Right cardiac atrium (tissue), 5 donors: ENCODE results near the gene PNMA8A. TPM values are rescaled to one million over a fixed set of nuclear protein-coding genes. Genes with fewer than 3 reads are reported as not detected.

ENCODE experiments used
- ATAC-seq, 2 donors: fragments of 200-7000 bp; cut with Tn5 transposase; one replicate each; pipeline versions ENCODE4 v1.8.0 to v1.9.1; 2020; ENCODE audit warnings: moderate library complexity in 2 of 2, mild to moderate bottlenecking in 1 of 2
- DNase-seq, 3 donors: peaks; one replicate each; pipeline ENCODE4 v3.0.0-alpha.2; 2020
- H3K27ac ChIP-seq: one replicate; pipeline ENCODE4 v1.5.1; 2013; ENCODE audit warnings: mild to moderate bottlenecking, low read length, control low read depth, moderate library complexity
- H3K27me3 ChIP-seq: one replicate; pipeline ENCODE4 v1.6.1; 2013; ENCODE audit not compliant: control insufficient read depth, insufficient read depth
- H3K4me1 ChIP-seq: one replicate; pipeline ENCODE4 v1.6.1; 2013; ENCODE audit warnings: low read length; ENCODE audit not compliant: control insufficient read depth, insufficient read depth
- H3K4me3 ChIP-seq: one replicate; pipeline ENCODE4 v1.5.1; 2013; ENCODE audit warnings: low read length, control low read depth
- H3K9me3 ChIP-seq: one replicate; pipeline ENCODE4 v1.6.1; 2013; ENCODE audit warnings: low read length; ENCODE audit not compliant: control insufficient read depth
- WGBS: extraction: QIAGEN DNeasy Blood & Tissue Kit; methylation state at CpG from one replicate; pipeline ENCODE4 v1.1.7; 2013; 5-methylcytosine and 5-hydroxymethylcytosine counted together
- intact Hi-C, 4 donors: fragments of 100-400 bp; cut with DNase I; formaldehyde crosslinking; loops; one replicate each; pipeline versions ENCODE4 v1.11.0 to v1.14.0; 2022 to 2023
- long read RNA-seq, 4 donors: library from polyadenylated mRNA; unstranded; transcript quantifications; one replicate each; pipeline ENCODE4 v2.0.0, GENCODE V29; 2020 to 2021
- polyA plus RNA-seq: library from polyadenylated mRNA; stranded (reverse); fragments of 200-250 nt; gene quantifications from one replicate; pipeline ENCODE4 v1.2.3, GENCODE V29; 2013
- total RNA-seq, 4 donors: library from RNA; stranded (reverse); fragmentation: NEBNext Ultra II Directional; extraction: Animal tissue kit (Norgen Biotek cat#: 25700); gene quantifications; one replicate each; pipeline ENCODE4 v1.2.1, GENCODE V29; 2021
- donor health status: healthy with polysubstance abuse.
- donor health status: DM: no; HTN: yes; CAD: no.
- donor health status: DM: no; HTN: no; CAD: no.
- donor health status: DM: no; HTN: yes; CAD: no; lungs with severe emphysema.
- donor health status: DM: yes; HTN: yes; CAD: no.

Gene PNMA8A, protein sequence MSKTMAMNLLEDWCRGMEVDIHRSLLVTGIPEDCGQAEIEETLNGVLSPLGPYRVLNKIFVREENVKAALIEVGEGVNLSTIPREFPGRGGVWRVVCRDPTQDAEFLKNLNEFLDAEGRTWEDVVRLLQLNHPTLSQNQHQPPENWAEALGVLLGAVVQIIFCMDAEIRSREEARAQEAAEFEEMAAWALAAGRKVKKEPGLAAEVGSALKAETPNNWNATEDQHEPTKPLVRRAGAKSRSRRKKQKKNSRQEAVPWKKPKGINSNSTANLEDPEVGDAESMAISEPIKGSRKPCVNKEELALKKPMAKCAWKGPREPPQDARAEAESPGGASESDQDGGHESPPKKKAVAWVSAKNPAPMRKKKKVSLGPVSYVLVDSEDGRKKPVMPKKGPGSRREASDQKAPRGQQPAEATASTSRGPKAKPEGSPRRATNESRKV
- 10 to 100 TPM; 15.7 to 29.8 (median 26.4) TPM for total RNA-seq
- polyA plus RNA-seq = 10.7 TPM
- long read RNA-seq, donor 1, transcript PNMA8A-201 (3 exons, 3,689 nt) = major isoform, 6 of 20 reads
- long read RNA-seq, donor 1, partial matches to known transcripts = 8 of 20 reads
- long read RNA-seq, donor 1, other reads (novel, unspliced or antisense) = 6 of 20 reads
- long read RNA-seq, donor 2, partial matches to known transcripts = 2 of 7 reads
- long read RNA-seq, donor 2, other reads (novel, unspliced or antisense) = 2 of 7 reads
- long read RNA-seq, donor 3, transcript PNMA8A-201 (3 exons, 3,689 nt) = major isoform, 11 of 26 reads
- long read RNA-seq, donor 3, partial matches to known transcripts = 9 of 26 reads
- long read RNA-seq, donor 3, other reads (novel, unspliced or antisense) = 6 of 26 reads
- long read RNA-seq, donor 4, partial matches to known transcripts = 5 of 8 reads
- long read RNA-seq, donor 4, other reads (novel, unspliced or antisense) = 1 of 8 reads

DNA sequence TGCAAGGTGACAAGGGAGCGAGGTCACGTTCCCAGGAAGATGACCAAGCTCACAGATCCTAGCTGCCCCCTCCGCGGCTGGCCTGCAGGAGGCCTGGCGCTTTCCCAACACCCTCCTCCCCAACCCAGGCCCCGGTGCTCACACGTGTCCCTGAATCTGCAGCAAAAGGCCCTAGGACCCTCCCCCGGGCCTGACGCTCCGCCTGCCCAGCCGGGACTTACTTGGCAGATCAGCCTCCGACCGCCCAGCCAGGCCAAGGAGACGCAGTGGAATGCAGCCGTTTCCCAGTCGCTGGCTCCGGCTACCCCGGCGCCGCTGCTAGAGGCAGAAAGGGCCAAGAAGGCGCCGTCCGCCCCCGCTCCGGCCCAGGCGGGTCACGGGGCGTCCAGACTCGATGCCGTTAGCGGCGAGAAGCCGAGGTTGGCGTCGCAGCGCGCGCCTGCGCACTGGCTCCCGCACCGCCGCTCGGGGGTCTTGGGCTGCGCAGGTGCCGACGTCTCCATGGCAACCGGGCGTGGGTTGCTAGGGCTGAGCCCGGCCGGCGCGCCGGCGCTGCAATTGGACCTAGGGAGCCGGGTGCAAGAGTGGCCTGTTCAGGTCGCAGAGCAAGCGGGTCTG is at the start of gene PNMA8A:
Gene PNMA8A (minus strand): TSS at position 448 of the 618 bp plus-strand sequence. CDS start 528 bp downstream, outside the sequence.
- ATAC-seq = peak; percentile 93 to 94
- intact Hi-C loops = no loop called here
- no peaks in the 10 kb centered on the region for H3K27me3 ChIP-seq
- peak within 1 kb of the TSS; percentile 34 for H3K27ac ChIP-seq
- no peaks in the 10 kb centered on the region for H3K4me1 ChIP-seq
- peak; percentile 91 to 96 (median 96) for DNase-seq
- 3% methylated on average over 57 of the region's 57 CpGs for WGBS
- peak within 1 kb of the TSS; percentile 24 for H3K4me3 ChIP-seq
- no peaks in the 10 kb centered on the region for H3K9me3 ChIP-seq

DNA sequence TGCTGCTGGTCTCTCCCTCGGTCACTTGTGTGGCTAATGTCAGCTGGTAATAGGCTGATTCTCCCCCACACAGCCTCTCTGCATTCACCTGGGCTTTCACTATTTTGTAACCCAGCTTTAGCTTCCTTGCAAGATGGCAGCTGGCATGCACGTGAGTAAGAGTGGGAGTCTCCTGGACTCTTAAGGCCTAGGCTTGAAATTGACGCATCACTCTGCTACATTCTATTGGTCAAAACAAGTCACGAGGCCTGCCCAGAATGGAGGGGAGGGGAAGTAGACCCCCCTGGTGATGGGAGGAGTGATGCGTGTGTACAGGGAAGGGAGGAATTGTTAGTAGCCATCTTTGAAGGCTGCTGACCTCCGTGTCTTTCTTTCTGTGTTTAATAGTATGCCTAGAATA is 49.3 kb upstream of the PNMA8A start:
- Histone ChIP-seq H3K4me3 (no peak overlapping the region), H3K4me1 (no peaks in the 10 kb centered on the region), H3K27ac (no peak overlapping the region), H3K9me3 (no peaks in the 10 kb centered on the region), H3K27me3 (no peaks in the 10 kb centered on the region)
- 84% methylated on average over 6 of the region's 6 CpGs for WGBS
- no peak for ATAC-seq
- intact Hi-C loops = no loop called here
- DNase-seq = no peak

DNA sequence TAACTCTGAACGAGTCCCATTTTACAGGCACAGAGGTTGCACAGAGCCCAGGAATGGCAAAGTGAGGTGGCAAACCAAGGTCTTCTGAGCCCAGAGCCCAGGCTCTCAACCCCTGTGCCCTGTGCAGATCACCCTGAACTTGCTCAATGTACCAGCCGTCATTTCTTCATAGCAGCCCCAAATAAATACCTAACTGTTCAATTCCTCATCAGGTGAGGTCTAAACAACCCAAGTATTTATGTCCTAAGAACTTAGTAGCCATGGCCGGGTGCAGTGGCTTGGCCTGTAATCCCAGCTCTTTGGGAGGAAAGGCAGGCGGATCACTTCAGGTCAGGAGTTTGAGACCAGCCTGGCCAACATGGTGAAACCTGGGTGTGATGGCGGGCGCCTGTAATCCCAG is 46.1 kb upstream of the PNMA8A start:
- H3K27me3 ChIP-seq = no peaks in the 10 kb centered on the region
- intact Hi-C loops = loop anchor here in 3 of 4 donors (10.0 kb wide), 4 partner anchors 123 to 243 kb away; partner anchors contain the start of gene HIF3A (in 1 of the 3)
- DNase-seq (no peak), ATAC-seq (no peak)
- no peak overlapping the region for H3K4me3 ChIP-seq
- WGBS = 94% methylated on average over 6 of the region's 6 CpGs
- no peaks in the 10 kb centered on the region for H3K4me1 ChIP-seq
- H3K27ac ChIP-seq = no peak overlapping the region
- H3K9me3 ChIP-seq = no peaks in the 10 kb centered on the region

DNA sequence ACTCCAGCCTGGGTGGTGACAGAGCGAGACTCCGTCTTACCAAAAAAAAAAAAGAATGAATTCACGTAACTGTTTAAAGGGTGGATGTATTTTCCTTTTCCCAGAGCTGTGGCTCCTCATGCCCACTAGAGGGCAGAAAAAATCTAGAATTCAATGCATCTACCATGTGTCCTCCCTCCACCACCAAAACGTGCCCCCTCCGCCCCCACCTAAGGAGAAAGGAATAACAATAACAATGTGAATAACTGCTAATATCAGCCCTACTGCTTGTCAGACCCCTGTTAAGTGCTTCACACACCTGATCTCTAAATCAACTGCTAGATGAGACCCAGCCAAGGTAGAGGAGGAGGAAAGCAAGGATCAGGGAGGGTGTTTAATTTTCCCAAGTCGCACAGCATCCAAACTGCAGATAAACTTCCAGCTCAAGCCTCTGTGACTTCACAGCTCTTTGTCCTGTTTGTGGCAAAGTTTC is 44.6 kb upstream of the PNMA8A start:
- ATAC-seq = peak in 1 of 2 donors; percentile 15
- no peak for DNase-seq
- 21% methylated on average over 6 of the region's 6 CpGs for WGBS
- intact Hi-C loops = loop anchor here in 3 of 4 donors (10.0 kb wide), 4 partner anchors 121 to 241 kb away; partner anchors contain the start of gene HIF3A (in 1 of the 3)
- Histone ChIP-seq H3K4me3 (no peak overlapping the region), H3K9me3 (no peaks in the 10 kb centered on the region), H3K27ac (no peak overlapping the region), H3K4me1 (no peaks in the 10 kb centered on the region), H3K27me3 (no peaks in the 10 kb centered on the region)

DNA sequence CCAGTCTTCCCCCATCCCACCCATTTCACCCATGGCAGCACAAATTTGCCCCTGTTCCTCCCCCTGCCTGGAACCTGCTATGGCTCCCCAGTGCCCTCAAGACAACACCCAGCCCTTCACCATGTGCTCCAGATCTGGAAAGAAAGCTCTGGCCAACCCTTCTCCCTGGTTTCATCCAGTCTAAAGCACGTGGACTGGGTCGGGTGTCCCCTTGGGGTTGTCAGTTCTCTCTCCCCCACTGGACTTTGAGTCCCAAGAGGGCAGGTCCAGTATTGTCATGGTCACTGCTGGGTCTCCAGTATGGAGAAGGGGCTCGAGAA is 43.9 kb upstream of the PNMA8A start:
- Histone ChIP-seq H3K4me1 (no peaks in the 10 kb centered on the region), H3K9me3 (no peaks in the 10 kb centered on the region), H3K27me3 (no peaks in the 10 kb centered on the region), H3K4me3 (no peak overlapping the region), H3K27ac (no peak overlapping the region)
- no peak for DNase-seq
- 72% methylated on average over 3 of the region's 3 CpGs for WGBS
- ATAC-seq = no peak
- intact Hi-C loops = loop anchor here in 3 of 4 donors (10.0 kb wide), 4 partner anchors 120 to 240 kb away; partner anchors contain the start of gene HIF3A (in 1 of the 3)

DNA sequence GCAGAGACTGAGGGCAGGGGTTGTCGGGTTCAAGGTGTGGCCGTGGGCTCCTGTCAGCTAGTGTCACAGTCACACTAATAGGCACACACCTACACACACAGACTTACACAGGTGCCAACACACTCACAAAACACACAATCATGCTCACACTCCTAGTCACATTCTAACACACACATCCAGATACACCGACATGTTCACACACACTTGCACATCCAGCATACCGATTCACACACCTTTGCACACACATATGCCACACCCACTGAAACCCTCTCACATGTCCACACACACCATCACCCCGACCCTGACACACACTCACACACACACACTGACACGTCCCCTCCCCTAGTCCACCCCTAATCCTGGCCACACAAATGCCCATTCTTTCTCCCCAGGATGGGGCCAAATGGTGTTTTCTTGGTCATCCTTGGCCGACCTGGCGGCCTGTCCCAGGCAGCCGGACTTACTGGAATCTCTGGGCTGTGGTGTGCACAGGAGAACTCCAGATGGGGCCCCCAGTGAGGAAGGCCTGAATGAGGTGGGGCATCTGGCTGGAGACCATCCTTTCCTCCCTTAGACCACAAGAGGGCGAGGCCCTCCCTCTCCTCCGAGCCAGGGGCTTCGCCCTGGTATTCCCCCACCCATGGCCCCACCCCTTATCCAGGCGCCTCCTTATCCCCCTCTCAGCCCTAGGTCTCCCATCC is 43.4 kb upstream of the PNMA8A start:
- ATAC-seq (peak in 1 of 2 donors; percentile 8), DNase-seq (no peak)
- no peaks in the 10 kb centered on the region for H3K9me3 ChIP-seq
- intact Hi-C loops = loop anchor here in 3 of 4 donors (10.0 kb wide), 4 partner anchors 120 to 240 kb away; partner anchors contain the start of gene HIF3A (in 1 of the 3)
- no peaks in the 10 kb centered on the region for H3K27me3 ChIP-seq
- WGBS = 69% methylated on average over 13 of the region's 13 CpGs
- no peaks in the 10 kb centered on the region for H3K4me1 ChIP-seq
- no peak overlapping the region for H3K4me3 ChIP-seq
- H3K27ac ChIP-seq = no peak overlapping the region

DNA sequence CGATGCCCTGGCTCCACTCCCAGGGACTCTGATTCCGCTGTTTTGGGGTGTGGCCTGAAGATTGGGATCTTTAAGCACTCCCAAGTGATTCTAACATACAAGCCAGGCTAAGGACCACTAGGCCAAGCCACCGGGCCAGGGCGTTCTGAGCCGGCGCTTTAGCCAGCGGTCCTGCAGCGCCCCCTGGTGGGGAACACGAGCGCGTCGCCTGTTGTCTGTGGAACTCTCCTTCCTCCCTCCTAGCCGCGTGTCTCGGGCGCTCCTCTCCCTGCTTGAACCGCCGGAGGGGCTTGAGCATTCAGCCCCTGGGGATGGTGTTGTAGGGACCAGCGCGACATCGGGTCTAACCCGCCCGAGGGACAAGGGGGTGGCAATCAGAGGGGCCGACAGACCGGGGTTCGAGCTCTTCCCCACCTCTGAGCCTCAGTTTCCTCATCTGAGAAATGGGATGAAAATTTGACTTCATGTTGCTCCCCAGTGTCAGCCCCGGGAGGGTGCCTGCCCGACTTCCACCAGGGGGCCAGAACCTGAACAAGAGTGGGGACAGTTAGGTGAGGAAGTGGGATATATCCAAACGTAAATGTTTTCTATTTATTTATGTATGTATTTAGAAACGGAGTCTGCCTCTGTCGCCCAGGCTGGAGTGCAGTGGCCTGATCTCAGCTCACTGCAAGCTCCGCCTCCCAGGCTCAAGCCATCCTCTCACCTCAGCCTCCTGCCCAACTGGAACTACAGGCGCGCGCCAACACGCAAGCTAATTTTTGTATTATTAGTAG is 42.3 kb upstream of the PNMA8A start:
- Histone ChIP-seq H3K9me3 (no peaks in the 10 kb centered on the region), H3K4me1 (no peaks in the 10 kb centered on the region), H3K27me3 (no peaks in the 10 kb centered on the region), H3K27ac (no peak overlapping the region), H3K4me3 (no peak overlapping the region)
- DNase-seq (peak; percentile 83 to 94 (median 93)), ATAC-seq (peak; percentile 87 to 91)
- intact Hi-C loops = loop anchor here in 3 of 4 donors (10.0 kb wide), 4 partner anchors 119 to 239 kb away; partner anchors contain the start of gene HIF3A (in 1 of the 3)
- 26% methylated on average over 36 of the region's 36 CpGs for WGBS

DNA sequence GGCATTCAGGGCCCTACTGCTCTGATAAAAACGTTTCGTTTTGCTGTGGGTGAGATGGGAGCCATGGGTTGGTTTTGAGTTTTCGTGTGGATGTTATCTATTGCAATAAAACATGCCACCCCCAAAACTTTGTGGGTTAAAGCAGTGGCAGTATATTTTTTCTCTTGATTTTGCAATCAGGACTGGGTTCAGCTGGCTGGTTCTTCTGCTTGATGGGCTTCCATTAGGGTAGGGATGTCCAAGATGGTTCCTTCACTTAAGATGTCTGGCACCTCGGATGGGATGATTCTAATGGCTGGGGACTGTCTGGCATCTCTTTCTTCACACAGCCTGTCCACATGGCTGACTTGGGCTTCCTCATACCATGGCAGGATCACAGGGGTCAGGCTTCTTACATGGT is 39.9 kb upstream of the PNMA8A start:
- intact Hi-C loops = loop anchor here in 3 of 4 donors (10.0 kb wide), 4 partner anchors 116 to 236 kb away; partner anchors contain the start of gene HIF3A (in 1 of the 3)

DNA sequence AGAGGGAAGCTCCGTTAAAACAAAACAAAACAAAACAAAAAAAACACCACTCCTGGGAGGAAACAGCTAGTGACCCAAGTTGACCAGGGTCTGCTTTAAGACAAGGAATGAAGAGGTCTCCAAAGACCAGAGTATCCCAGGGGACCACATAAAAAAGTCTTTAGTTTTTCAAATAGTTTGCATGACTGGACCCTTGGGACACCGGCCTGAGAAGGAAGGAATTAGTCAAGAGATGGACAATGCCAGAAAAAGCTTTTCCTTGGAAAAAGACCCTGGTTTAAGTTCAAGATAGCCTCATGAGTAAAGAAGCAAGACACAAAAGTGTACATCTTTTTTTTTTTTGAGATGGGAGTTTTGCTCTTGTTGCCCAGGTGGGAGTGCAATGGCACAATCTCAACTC is 36.8 kb upstream of the PNMA8A start:
- Histone ChIP-seq H3K4me1 (no peaks in the 10 kb centered on the region), H3K27ac (no peak overlapping the region), H3K9me3 (no peaks in the 10 kb centered on the region), H3K4me3 (no peak overlapping the region), H3K27me3 (no peaks in the 10 kb centered on the region)
- intact Hi-C loops = no loop called here
- WGBS = 42% methylated on average over 2 of the region's 2 CpGs
- DNase-seq = no peak
- no peak for ATAC-seq

More for the DNA sequence above, 39.9 kb upstream of the PNMA8A start:
- no peak overlapping the region for H3K4me3 ChIP-seq
- H3K9me3 ChIP-seq = no peaks in the 10 kb centered on the region
- WGBS = 82% methylated on average over 4 of the region's 4 CpGs
- H3K27ac ChIP-seq = no peak overlapping the region
- ATAC-seq (no peak), DNase-seq (no peak)
- H3K27me3 ChIP-seq = no peaks in the 10 kb centered on the region
- H3K4me1 ChIP-seq = no peaks in the 10 kb centered on the region
